ENCODE measurements around the gene ZNF839. TPM values are rescaled to one million over a fixed set of nuclear protein-coding genes. Genes with fewer than 3 reads are reported as not detected.

ZNF839 gene
- total RNA-seq, 1 donor from 2014 or later: 10.1 TPM

- TF ChIP-seq, protein P1, sequence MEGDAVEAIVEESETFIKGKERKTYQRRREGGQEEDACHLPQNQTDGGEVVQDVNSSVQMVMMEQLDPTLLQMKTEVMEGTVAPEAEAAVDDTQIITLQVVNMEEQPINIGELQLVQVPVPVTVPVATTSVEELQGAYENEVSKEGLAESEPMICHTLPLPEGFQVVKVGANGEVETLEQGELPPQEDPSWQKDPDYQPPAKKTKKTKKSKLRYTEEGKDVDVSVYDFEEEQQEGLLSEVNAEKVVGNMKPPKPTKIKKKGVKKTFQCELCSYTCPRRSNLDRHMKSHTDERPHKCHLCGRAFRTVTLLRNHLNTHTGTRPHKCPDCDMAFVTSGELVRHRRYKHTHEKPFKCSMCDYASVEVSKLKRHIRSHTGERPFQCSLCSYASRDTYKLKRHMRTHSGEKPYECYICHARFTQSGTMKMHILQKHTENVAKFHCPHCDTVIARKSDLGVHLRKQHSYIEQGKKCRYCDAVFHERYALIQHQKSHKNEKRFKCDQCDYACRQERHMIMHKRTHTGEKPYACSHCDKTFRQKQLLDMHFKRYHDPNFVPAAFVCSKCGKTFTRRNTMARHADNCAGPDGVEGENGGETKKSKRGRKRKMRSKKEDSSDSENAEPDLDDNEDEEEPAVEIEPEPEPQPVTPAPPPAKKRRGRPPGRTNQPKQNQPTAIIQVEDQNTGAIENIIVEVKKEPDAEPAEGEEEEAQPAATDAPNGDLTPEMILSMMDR (IDR thresholded peaks at IDR 0.05): no peak
- peaks cover 7% of the 10 kb centered on the region for H3K36me3 ChIP-seq
- no peaks in the 10 kb centered on the region for H3K9me3 ChIP-seq
- H3K27ac ChIP-seq: peak overlapping the region; percentile 91
- ATAC-seq (peak; percentile 57), DNase-seq (no peak)
- no peaks in the 10 kb centered on the region for H3K27me3 ChIP-seq
- intact Hi-C loops (cut with DNase I): no loop called here
- peaks cover 25% of the 10 kb centered on the region for H3K4me1 ChIP-seq
- peak overlapping the region; percentile 93 for H3K4me3 ChIP-seq
Measured at GRCh38 chr14:102363182-102363943, 43.8 kb downstream of the ZNF839 start.

DNA sequence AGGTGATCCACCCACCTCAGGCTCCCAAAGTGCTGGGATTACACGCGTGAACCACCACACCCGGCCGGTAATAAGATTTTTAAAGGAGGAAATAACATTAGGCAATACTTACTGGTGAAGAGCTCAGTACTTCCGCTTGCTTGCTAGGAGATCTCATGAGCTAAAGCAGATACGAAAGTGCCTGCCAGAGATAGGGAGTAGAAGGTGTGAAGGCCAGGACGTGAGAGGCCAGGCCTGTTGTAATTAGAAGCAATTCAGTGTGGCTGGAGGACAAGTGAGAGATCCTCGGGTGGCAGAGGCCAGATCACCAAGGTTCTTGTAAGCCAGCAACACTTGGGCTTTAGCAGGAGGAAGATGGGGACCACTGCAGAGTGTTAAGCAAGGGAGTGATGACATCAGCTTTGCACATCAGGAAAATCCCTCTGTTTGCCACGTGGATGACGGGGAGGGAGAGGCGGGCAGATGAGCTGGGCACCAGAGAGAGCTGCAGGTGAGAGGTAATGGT is 50.8 kb downstream of the ZNF839 start:
- ATAC-seq: peak; percentile 90
- Histone ChIP-seq H3K9me3 (no peaks in the 10 kb centered on the region), H3K36me3 (no peaks in the 10 kb centered on the region), H3K27me3 (no peaks in the 10 kb centered on the region), H3K4me1 (no peaks in the 10 kb centered on the region), H3K27ac (peak overlapping the region; percentile 2), H3K4me3 (no peak overlapping the region)
- DNase-seq: peak; percentile 64
- intact Hi-C loops (cut with DNase I): no loop called here
- TF ChIP-seq, protein P1 (IDR thresholded peaks at IDR 0.05): no peak

GRCh38 chr14:102371361-102371760 is 51.8 kb downstream of the ZNF839 start:
- ATAC-seq (no peak), DNase-seq (no peak)
- H3K4me1 ChIP-seq: no peaks in the 10 kb centered on the region
- no peaks in the 10 kb centered on the region for H3K36me3 ChIP-seq
- TF ChIP-seq, protein P1 (IDR thresholded peaks at IDR 0.05): no peak
- no peaks in the 10 kb centered on the region for H3K9me3 ChIP-seq
- H3K4me3 ChIP-seq: no peak overlapping the region
- H3K27me3 ChIP-seq: no peaks in the 10 kb centered on the region
- no peak overlapping the region for H3K27ac ChIP-seq
- intact Hi-C loops (cut with DNase I): no loop called here

- no peak overlapping the region for H3K27ac ChIP-seq
- no peak overlapping the region for H3K4me3 ChIP-seq
- DNase-seq: no peak
- no peaks in the 10 kb centered on the region for H3K9me3 ChIP-seq
- ATAC-seq: no peak
- peaks cover 16% of the 10 kb centered on the region for H3K36me3 ChIP-seq
- H3K4me1 ChIP-seq: no peaks in the 10 kb centered on the region
- intact Hi-C loops (cut with DNase I): no loop called here
- TF ChIP-seq, protein P1 (IDR thresholded peaks at IDR 0.05): no peak
- H3K27me3 ChIP-seq: no peaks in the 10 kb centered on the region
Measured at GRCh38 chr14:102373110-102373509, 53.6 kb downstream of the ZNF839 start.

- Histone ChIP-seq H3K9me3 (no peaks in the 10 kb centered on the region), H3K36me3 (peaks cover 22% of the 10 kb centered on the region), H3K27ac (no peak overlapping the region), H3K4me3 (no peak overlapping the region), H3K4me1 (no peaks in the 10 kb centered on the region), H3K27me3 (no peaks in the 10 kb centered on the region)
- intact Hi-C loops (cut with DNase I): no loop called here
- DNase-seq (no peak), ATAC-seq (peak; percentile 30)
- TF ChIP-seq, protein P1 (IDR thresholded peaks at IDR 0.05): no peak
Measured at GRCh38 chr14:102374264-102374663, 54.7 kb downstream of the ZNF839 start.
